NCI-H1417 treated with DMSO at 0.1 percent for 48 hours (cell line): ENCODE results near the gene AUTS2.
"Not testable (repeated sequence)": the region's sequence is repeated elsewhere in the genome, so short reads cannot be mapped to it uniquely, and the experiment has no call there.

Experiments used
- DNase-seq: peaks from one replicate; lab custom pipeline; 2025; lab: John Stamatoyannopoulos, UW

The AUTS2 gene

DNA sequence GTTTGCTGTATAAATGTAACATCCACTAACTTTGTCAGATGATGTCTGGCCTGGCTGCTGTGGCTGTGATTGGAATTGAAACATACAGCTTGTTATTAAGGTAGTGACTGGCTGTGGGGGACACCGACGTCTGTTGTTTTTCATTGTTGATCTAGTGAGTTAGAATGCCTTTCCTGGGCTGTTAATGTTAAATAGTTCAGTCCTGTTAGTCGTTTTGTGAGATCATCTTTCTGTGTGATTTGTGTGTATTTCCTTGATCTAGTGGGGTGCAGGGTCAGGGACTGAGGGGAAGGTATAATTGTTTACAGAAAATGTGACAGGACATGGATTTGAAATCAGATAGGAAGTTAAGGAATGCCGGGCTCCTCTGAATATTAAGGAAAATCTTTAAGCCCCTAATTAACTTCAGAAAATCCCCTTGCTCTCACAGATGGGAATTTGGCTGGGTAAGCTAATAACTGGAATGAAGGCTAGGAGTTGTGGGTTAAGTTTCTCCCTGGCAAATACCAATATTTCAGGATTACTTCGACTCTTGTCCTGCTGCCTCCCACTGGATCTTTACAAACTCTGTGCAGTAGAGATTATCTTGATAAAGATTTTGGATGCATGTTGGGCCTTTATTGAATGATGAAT, 163.1 kb downstream of the AUTS2 start:
- DNase-seq, result no peak

DNA sequence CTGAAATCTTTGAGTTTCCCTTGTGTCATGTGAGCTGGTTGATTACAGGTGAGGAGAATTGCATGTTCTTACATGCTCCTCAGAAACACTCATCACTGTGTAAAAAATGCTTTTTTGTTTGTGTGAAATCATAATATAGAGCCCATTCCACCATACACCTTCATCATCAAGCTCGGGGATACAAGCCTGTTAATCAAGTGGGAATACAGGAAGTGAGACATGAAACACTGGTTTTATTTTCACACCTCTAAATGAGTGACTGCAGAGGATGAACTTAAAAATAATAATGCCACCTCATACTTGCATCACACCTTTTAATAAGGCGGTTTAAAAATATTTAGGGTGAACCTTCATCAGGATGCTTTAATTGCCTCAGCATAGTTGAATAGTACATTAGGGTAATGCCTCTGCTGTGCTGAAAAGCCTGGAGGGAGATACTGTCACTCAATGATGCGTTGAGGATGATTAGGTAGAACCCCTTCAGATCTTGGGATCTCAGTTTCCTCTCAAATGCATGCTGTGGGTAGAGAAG, 164.6 kb downstream of the AUTS2 start:
- no peak for DNase-seq

DNA sequence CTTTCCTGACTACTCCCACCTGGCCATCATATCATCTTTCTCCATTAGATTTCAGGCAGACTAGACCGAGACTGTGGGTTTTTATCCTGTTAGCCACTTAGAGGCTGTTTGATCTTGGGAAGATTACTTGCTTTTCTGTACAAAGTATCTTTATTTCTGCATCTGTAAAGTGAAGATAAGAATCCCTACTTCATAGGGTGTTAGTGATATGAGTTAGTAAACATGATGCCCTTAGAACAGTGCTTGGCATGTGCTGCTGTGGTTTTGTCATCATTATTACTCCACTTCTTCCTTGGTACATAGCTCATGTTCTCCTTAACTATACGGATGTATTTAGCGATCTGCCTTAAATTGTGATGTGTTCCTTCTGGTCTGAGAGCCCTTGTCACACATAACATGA, 165.2 kb downstream of the AUTS2 start:
- no peak for DNase-seq

DNA sequence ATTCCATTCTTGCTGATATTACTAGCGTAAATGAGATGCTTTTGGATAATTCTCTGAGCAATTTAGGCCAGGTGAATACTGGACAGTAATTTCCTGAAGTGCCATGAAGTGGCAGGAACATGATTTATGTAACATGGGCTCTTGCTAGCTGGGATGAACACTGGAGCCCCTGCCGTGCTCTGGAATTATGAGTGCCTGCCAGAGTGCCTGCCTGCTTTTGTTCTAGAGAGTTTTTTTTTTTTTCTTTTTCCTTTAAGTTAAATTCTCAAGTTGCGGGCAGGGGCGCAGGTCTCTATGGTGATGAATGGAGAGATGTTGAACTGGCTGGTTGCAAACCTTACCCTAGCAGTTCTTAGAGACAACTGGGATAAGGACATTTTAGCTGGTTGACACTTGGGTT, 165.9 kb downstream of the AUTS2 start:
- peak; percentile 91 for DNase-seq

DNA sequence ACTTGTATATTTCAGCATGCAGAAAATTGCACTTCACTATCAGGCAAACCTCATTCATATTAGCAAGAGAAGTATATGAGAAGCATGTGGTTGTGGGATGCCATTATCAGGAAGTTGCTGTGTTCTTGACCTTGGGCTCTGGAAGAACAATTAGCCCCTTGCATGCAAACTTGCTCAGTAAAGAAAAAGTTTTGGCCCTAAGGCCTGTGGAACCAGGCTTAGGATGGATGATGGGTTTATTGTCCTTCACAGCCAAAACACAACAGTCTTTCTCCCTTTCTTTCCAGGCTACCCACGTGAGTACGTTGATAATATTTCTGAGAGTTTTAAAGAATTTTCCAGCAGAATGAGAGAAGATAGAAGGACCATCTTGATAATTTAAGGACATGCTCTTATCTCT, 166.4 kb downstream of the AUTS2 start:
- no peak for DNase-seq

DNA sequence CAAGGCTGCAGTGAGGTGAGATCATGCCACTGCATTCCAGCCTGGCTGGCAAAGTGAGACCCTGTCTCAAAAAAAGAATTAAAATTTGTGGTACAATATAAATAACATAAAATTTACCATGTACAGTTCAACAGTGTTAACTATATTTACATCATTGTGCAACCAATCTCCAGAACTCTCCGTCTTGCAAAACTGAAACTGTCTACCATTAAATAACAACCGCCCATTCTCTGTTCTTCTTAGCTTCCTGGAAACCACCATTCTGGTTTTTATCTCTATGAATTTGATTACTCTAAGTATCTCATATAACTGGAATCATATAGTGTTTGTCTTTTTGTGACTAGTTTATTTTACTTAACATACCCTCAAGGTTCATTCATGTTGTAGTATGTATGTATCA, 167.6 kb downstream of the AUTS2 start:
- no peak for DNase-seq

DNA sequence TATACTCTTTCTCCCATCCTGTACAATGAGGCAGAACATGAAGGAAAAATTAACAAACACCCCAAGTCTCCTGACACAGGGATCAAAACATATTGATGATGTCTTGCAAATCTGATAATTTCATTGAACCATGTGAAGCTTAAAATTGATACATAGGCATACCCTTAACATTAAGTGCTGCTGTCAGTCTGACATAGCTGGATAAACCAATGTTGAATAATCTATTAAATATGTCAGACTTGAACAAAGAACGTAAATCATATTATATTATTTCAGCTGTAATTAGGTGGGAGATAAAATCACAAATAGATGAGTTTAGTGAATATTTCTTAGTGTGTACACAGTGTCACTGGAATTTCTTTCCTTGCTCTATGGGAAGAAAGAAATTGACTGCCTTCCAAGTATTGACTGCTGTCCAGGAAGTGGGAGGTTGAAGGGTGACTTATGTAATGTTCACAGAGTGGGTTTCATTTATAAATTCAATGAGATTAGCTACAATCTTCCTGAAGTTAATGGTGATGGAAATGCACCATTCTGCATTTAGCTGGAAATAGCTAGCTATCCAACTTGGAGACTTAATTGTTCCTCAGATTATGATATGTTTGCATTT, 170.8 kb downstream of the AUTS2 start:
- DNase-seq, result no peak

DNA sequence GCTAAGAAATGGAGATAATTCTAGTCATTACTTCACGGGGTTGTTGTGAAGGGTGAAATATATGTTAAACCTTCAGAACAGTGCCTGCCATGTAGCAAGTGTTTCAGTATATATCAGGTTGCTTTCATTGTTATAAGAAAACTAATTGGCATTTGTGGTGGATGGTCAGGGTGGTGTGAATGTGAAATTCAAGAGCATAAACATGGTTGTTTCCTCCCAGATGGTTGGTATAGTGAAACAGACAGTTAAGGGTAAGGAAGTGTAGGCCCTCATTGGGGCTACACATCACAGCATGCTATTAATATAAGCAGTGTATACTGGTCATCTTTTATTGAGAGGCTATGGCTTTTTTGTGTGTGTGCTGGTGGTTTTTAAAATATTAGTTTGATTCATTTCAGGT, 171.6 kb downstream of the AUTS2 start:
- no peak for DNase-seq

DNA sequence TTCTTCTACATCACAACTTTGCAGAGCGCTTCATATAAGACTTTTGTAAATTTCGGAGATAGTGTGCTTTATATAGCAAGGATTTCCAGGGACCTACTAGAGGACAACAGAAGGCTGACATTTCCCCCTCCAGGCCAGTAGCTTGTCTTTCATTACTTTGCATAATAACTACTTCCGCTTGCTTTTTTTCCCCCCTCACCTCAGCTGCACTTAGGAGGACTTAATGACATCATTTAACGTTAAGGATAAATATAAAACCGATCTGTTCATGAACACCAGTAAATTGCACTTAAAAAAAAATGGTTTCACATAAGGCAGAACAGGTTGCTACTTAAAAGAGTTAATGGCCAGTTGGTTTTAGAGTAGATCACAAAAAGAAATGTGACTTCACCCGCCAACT, 172.3 kb downstream of the AUTS2 start:
- DNase-seq, result no peak

DNA sequence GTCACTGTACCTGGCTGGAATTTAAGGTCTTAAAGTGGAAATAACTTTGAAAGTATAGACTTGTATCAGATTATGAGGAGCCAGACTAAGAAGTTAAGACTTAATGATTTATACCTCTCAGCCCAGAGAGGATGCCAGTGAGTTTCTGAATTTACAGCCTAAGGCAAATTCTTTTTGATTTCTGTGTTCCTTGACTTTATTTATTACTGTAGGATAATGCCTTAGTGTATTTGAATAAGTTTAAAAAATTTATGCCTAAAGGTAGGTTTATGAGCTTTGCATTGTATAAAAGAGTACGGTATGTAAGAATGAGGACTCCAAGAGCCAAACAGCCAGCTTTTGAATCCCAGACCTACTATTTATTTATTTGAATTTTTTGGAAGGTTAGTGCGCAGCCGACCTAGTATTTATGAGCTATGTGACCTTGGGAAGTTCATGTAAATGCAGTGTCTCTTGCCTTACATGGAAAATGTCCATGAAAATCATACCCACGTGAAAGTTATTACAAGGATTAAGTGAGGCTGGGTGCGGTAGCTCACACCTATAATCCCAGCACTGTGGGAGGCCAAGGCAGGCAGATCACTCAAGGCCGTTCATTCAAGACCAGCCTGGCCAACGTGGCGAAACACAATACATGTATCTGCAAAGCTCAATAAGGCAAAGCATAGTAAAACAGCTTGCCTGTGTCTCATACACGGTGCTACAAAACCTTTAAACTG, 174.6 kb downstream of the AUTS2 start:
- DNase-seq, result no peak

DNA sequence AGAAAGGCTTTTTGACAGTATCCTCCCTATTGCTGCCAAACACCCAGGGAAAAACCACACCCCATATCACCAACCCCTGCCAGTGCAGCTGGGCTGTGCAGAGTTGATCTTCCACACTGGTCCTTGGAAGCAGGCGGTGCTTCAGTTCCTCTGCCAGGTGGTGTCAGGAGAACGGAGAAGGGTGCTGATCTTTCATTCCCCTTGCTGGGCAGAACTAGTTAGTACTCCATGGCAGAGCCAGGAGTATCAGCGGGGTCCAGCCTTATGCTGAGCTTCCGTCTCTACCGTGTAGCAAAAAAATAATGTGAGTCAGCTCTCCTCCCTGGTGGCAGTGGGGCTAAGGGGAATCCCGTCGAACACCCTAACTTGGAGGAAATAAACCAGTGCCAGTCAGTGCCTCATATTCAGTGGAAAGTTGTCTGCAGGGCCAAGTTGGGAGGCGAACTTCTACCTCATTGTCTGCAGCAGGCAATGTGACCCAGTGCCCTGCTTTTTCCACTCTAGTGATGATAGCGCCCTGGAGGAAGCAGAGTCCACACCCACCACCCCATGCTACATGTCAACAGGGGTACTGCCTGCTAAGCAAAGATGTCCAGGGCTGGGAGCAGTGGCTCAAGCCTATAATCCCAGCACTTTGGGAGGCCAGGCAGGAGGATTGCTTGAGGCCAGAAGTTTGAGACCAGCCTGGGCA, 175.4 kb downstream of the AUTS2 start:
- DNase-seq, result no peak

DNA sequence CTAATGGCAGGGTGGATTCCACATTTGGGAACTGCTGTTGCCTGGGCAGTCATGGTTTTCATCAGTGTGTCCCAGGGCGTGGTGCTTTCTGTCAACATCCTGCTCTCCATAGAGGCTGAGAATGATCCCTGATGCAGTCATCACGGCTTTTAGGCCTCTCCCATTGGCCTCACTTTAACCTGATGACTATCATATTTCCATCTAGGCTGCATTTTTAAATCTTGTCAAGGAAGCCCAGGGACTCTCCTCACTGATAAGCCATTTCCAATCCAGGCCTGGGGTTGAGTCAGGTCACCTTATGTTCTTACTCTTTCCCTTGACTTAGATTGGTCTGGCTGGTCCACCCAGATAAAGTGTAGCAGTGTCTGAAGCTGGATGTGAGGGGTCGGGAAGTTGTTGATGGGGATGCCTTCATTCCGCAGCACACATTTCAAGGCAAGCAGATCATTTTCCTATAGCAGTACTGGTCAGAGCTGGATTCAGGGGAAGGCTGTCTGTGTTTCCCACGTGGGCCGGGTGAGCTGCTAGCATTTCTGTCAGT, 177.0 kb downstream of the AUTS2 start:
- DNase-seq, result no peak

DNA sequence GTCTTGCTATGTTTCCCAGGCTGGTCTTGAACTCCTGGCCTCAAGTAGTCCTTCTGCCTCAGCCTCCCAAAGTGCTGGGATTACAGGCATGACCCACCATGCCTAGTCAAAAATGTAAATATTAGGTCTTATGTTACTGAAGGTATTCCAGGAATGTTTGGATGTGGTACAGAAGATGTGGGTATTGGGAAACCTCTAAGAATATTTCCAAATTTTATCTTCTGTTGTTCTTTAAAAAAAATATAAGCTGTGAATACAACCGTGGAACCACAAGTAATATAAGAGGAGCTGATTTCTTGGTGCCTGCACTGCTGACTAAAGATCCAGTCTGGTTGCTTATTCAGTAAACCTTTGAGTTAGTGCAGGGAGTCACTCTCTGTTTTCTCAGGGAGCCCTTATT, 178.3 kb downstream of the AUTS2 start:
- no peak for DNase-seq

DNA sequence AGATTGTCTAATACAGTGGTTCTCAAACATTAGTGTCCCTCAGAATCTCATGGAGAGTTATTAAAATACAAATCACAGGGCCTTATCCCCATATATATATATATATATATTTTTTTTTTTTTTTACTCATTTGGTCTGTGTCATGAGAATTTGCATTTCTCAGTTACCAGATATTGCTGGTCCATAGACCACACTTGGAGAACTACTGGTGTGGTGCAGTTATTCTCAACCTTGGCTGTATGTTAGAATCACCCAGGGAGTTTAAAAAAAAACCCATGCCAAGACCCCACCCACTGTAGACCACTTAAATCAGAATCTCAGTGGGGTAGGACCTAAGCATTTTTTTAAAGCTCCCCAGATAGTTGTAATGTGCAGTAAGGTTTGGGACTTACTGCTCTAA, 179.9 kb downstream of the AUTS2 start:
- DNase-seq, result no peak

DNA sequence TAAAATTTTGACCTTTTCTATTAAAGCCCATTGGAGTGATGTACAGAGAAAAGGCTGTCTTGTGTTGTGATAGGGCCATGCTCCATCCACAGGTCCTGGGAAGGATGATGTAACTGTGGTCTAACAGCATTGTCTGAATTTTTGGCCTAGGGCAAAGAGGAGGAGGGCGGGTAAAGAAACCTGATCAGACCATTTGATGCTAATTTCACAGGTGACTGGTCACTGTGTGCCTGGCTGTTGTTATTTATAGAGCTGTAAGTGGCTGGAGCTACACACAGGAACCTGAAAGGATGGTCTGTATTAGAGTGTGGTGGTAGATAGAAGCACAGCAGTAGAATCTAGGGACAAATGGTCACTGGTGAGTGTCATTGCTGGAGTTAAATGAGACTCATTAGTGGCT, 182.1 kb downstream of the AUTS2 start:
- peak; percentile 88 for DNase-seq

DNA sequence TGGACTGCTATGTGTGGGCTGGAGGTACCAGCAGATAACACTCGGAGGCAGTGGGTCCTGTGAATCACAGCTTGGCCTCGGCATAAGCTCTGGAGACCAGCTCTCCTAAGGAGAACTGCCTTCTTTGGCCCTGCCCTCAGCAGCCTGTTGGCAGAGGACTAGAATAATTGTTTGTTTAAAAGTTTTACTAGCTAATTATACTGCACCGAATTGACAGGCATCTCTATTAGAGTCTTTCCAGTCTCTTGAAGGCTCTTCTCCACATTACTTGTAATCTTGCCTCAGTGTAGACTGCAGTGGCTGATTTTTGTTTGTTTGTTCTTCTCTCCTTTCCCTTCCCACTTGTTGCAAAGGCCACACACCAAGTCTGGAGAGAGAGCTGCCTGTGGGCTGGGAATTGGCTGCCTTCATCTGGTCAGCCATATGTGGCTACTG, 183.2 kb downstream of the AUTS2 start:
- DNase-seq, result no peak

DNA sequence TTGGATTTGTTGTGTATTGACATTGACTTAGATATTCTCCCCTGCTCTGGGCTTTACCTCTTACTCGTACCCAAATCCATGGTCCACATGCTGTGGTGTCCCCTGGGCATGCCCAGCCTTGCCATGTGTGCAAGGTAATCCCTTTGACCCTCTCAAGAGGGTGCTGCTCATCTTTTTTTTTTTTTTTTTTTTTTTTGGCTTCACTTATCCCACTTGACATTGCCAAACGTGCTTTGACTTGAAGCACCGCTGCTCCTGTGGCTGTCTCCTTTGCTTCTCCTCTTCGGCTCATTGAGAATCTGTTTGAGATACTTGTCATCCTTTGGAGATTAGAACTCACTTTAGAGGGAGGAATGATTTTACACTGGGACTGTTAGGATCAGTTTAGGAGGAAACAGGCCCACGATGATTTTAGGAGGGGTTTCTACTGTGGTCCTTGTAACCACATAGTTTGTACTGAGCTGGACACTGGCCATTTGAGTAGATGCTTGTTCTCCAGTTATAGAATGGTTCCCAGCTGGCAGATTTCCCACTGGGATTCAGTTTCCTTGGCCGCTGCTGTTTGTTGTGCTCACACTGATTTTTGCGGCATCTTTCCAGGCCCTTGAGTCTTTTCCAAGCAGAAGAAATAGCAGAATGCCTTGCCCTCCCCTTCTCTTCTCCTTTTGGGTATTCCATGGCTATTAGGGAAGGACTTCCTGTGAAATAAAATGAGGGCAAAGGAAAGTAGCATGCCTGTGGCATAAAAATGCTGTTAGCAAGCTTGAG, 184.8 kb downstream of the AUTS2 start:
- no peak for DNase-seq

DNA sequence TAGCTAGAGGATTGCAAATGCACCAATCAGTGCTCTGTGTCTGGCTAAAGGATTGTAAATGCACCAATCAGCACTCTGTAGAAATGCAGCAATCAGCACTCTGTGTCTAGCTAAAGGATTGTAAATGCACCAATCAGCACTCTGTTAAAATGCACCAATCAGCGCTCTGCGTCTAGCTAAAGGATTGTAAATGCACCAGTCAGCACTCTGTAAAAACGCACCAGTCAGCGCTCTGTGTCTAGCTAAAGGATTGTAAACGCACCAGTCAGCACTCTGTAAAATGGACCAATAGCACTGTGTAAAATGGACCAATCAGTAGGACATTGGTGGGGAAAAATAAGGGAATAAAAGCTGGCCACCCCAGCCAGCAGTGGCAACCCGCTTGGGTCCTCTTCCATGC, 187.9 kb downstream of the AUTS2 start:
- DNase-seq, result not testable (repeated sequence)

DNA sequence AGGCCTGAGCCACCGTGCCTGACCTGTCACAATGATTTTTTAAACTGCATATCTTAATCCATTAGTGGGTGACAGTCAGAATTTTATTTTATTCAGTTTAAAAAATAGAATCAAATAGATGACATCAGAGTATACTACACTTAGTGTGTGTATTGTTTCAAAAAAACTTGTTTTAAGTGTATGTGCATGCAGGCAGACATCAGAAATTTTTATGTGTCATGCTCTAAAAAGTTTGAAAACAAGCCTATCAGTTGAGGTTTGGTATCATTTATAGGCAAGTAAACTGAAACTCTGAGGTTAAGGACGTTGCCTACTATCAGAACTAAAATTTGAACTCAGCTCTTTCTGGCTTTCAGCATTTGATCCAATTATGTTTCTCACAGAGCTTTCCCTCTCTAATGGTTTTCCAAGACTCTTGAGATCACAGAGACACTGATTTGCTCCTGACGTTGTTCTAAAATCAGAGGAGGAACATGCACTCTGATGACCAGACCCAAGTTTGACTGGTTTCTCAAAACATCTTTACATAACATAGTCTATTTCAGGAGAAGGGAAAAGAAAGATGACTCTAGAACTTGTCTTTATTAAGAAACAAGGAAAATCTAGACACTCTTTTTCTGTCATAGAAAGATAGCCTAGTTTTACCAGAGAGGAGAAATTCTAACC, 188.6 kb downstream of the AUTS2 start:
- DNase-seq, result no peak

DNA sequence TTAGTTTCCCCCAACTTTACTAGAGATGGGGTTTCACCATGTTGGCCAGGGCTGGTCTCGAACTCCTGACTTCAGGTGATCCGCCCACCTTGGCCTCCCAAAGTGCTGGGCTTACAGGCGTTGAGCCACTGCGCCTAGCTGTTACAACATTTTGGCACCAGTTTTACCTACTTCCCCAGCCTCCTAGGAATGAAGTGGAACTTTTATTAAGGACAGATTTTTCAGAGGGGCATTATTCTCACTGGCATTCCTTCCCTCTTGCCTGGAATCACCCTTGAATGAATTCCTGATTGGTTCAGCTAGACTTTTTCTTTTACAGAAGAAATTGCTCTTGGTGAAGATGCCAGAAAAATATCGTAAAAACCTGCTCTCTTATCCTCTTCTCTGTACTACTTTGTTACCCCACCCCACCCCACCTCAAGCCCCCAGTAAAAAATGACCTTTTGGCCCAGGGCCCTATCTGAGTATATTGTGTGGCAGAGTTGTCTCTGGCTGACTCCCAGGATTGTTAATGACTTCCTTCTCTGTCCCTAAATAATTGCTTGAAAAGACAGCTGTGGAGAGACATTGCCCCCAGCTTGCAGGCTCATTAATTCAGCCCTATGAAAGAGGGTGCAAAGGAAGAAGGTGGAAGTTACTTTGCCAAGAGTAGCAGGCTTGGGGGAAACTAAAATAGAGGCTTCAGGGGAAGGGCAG, 189.6 kb downstream of the AUTS2 start:
- no peak for DNase-seq
